H1 (cell line): ENCODE measurements around the gene DNM2. TPM values are rescaled to one million over a fixed set of nuclear protein-coding genes. Genes with fewer than 3 reads are reported as not detected.

Source experiments
- polyA plus RNA-seq, 7 experiments: library from polyadenylated mRNA; depleted of rRNA in 3 of 7; stranded (reverse) in 5 of 7; unstranded in 2 of 7; fragments of >200 nt in 5 of 7; fragments of 200-250 nt in 2 of 7; gene quantifications; 1 replicate in 5 of 7; 2 replicates in 1 of 7; 4 replicates in 1 of 7; pipeline versions ENCODE4 v1.2.1 to v1.2.3, GENCODE V29; 2011 to 2013; ENCODE audit warnings: missing spikeins in 2 of 7, mixed read lengths in 2 of 7
- total RNA-seq: library from RNA; stranded (reverse); fragmentation: NEBNext Ultra II Directional; extraction: Animal tissue kit (Norgen Biotek cat#: 25700); gene quantifications from 2 replicates; pipeline ENCODE4 v1.2.1, GENCODE V29; 2021
- TF ChIP-seq, protein P1 (sequence below): fragments of 300-600 bp; sonication (generic); IDR thresholded peaks from 2 replicates; pipeline ENCODE4 v1.7.1; 2012; ENCODE audit warnings: low read length, moderate library complexity, mild to moderate bottlenecking, inconsistent platforms; ENCODE audit not compliant: insufficient replicate concordance

DNM2 gene
- total and polyA plus RNA-seq, 2 of the 8 experiments (the other 6 are each of a cell fraction or from before 2014, with no cell fraction given) = 61.9 to 120 TPM

DNA sequence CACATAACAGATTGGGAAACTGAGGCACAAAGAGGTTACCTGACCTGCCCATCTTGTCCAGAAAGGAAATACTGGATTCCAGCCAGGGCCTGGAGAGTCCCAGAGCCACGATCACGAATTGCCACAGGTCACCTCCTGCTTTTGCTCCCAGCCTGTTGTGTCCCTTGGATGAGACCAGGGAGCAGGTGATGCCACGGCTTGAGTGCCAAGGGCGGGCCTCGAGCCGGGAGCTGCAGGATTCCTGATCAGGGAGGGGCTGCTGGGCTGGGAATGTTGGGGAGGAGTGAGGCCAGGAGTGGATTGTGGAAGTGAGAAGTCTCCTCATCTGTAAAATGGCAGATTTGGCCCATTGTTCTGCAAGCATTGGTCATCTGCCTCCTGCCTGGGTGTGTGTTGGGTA, 29.4 kb downstream of the DNM2 start (continued):
- TF ChIP-seq, protein P1, sequence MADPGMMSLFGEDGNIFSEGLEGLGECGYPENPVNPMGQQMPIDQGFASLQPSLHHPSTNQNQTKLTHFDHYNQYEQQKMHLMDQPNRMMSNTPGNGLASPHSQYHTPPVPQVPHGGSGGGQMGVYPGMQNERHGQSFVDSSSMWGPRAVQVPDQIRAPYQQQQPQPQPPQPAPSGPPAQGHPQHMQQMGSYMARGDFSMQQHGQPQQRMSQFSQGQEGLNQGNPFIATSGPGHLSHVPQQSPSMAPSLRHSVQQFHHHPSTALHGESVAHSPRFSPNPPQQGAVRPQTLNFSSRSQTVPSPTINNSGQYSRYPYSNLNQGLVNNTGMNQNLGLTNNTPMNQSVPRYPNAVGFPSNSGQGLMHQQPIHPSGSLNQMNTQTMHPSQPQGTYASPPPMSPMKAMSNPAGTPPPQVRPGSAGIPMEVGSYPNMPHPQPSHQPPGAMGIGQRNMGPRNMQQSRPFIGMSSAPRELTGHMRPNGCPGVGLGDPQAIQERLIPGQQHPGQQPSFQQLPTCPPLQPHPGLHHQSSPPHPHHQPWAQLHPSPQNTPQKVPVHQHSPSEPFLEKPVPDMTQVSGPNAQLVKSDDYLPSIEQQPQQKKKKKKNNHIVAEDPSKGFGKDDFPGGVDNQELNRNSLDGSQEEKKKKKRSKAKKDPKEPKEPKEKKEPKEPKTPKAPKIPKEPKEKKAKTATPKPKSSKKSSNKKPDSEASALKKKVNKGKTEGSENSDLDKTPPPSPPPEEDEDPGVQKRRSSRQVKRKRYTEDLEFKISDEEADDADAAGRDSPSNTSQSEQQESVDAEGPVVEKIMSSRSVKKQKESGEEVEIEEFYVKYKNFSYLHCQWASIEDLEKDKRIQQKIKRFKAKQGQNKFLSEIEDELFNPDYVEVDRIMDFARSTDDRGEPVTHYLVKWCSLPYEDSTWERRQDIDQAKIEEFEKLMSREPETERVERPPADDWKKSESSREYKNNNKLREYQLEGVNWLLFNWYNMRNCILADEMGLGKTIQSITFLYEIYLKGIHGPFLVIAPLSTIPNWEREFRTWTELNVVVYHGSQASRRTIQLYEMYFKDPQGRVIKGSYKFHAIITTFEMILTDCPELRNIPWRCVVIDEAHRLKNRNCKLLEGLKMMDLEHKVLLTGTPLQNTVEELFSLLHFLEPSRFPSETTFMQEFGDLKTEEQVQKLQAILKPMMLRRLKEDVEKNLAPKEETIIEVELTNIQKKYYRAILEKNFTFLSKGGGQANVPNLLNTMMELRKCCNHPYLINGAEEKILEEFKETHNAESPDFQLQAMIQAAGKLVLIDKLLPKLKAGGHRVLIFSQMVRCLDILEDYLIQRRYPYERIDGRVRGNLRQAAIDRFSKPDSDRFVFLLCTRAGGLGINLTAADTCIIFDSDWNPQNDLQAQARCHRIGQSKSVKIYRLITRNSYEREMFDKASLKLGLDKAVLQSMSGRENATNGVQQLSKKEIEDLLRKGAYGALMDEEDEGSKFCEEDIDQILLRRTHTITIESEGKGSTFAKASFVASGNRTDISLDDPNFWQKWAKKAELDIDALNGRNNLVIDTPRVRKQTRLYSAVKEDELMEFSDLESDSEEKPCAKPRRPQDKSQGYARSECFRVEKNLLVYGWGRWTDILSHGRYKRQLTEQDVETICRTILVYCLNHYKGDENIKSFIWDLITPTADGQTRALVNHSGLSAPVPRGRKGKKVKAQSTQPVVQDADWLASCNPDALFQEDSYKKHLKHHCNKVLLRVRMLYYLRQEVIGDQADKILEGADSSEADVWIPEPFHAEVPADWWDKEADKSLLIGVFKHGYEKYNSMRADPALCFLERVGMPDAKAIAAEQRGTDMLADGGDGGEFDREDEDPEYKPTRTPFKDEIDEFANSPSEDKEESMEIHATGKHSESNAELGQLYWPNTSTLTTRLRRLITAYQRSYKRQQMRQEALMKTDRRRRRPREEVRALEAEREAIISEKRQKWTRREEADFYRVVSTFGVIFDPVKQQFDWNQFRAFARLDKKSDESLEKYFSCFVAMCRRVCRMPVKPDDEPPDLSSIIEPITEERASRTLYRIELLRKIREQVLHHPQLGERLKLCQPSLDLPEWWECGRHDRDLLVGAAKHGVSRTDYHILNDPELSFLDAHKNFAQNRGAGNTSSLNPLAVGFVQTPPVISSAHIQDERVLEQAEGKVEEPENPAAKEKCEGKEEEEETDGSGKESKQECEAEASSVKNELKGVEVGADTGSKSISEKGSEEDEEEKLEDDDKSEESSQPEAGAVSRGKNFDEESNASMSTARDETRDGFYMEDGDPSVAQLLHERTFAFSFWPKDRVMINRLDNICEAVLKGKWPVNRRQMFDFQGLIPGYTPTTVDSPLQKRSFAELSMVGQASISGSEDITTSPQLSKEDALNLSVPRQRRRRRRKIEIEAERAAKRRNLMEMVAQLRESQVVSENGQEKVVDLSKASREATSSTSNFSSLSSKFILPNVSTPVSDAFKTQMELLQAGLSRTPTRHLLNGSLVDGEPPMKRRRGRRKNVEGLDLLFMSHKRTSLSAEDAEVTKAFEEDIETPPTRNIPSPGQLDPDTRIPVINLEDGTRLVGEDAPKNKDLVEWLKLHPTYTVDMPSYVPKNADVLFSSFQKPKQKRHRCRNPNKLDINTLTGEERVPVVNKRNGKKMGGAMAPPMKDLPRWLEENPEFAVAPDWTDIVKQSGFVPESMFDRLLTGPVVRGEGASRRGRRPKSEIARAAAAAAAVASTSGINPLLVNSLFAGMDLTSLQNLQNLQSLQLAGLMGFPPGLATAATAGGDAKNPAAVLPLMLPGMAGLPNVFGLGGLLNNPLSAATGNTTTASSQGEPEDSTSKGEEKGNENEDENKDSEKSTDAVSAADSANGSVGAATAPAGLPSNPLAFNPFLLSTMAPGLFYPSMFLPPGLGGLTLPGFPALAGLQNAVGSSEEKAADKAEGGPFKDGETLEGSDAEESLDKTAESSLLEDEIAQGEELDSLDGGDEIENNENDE = no peak
